Thymus (tissue), 11 donors: ENCODE measurements around the gene CAMTA1. TPM values are rescaled to one million over a fixed set of nuclear protein-coding genes. Genes with fewer than 3 reads are reported as not detected.

Experiments used
- DNase-seq, 9 donors: peaks; one replicate each; pipeline ENCODE4 v3.0.0-alpha.2; 2013; ENCODE audit warnings: low spot score in 9 of 9, low read depth in 6 of 9, missing footprints in 1 of 9
- H3K27ac ChIP-seq, 2 donors: one replicate each; pipeline ENCODE4 v1.5.1; 2013; ENCODE audit warnings: control low read depth in 1 of 2, low read depth in 1 of 2, low read length in 1 of 2, mild to moderate bottlenecking in 1 of 2, moderate library complexity in 1 of 2
- H3K27me3 ChIP-seq, 2 donors: one replicate each; pipeline ENCODE4 v1.5.1; 2013; ENCODE audit warnings: low read length in 1 of 2; ENCODE audit not compliant: control insufficient read depth in 2 of 2, insufficient read depth in 1 of 2
- H3K36me3 ChIP-seq, 2 donors: one replicate each; pipeline ENCODE4 v1.5.1; 2013; ENCODE audit warnings: low read length in 1 of 2, mild to moderate bottlenecking in 1 of 2, moderate library complexity in 1 of 2; ENCODE audit not compliant: control insufficient read depth in 2 of 2, insufficient read depth in 2 of 2
- H3K4me1 ChIP-seq, 2 donors: one replicate each; pipeline ENCODE4 v1.5.1; 2013; ENCODE audit warnings: low read length in 2 of 2; ENCODE audit not compliant: control insufficient read depth in 2 of 2, insufficient read depth in 2 of 2
- H3K4me3 ChIP-seq, 2 donors: one replicate each; pipeline ENCODE4 v1.5.1; 2013; ENCODE audit warnings: low read length in 2 of 2, control low read depth in 1 of 2, mild to moderate bottlenecking in 1 of 2
- H3K9me3 ChIP-seq, 2 donors: one replicate each; pipeline ENCODE4 v1.5.1; 2013; ENCODE audit warnings: low read length in 1 of 2, mild to moderate bottlenecking in 1 of 2; ENCODE audit not compliant: control insufficient read depth in 2 of 2, insufficient read depth in 1 of 2
- WGBS: extraction: QIAGEN DNeasy Blood & Tissue Kit; methylation state at CpG from one replicate; pipeline ENCODE4 v1.1.7; 2013; 5-methylcytosine and 5-hydroxymethylcytosine counted together
- polyA plus RNA-seq: library from polyadenylated mRNA; stranded (reverse); fragments of 200-250 nt; gene quantifications from one replicate; pipeline ENCODE4 v1.2.3, GENCODE V29; 2013
- total RNA-seq: library from RNA; stranded (reverse); fragments of 120-200 nt; gene quantifications from one replicate; pipeline ENCODE4 v1.2.4, GENCODE V29; 2013
- donor health status: healthy.

Gene CAMTA1
- total and polyA plus RNA-seq, 2 donors = 32.0 to 158 TPM

DNA sequence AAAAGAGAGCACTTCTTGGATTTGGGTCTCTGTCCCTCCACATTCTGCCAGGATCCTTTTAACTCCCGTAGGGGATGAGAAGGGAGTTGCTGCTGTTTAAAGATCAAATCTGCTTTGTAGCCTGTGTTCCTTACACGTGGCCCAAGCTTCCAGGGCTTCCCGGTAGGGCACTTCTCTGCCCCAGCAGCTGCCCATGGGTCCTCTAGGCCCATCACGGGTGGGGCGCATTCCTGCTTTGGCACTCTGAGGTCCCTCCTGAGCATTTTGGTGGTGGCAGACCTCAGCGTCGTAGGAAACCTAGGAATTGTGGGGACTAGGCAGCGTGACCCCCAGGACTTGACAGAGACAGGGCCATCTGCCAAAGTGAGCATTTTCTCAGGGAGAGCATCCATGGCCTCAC, 565.5 kb downstream of the CAMTA1 start:
- no peak for DNase-seq
- Histone ChIP-seq H3K4me1 (no peaks in the 10 kb centered on the region), H3K27me3 (no peaks in the 10 kb centered on the region), H3K27ac (no peak overlapping the region), H3K36me3 (no peaks in the 10 kb centered on the region), H3K4me3 (no peak overlapping the region), H3K9me3 (no peaks in the 10 kb centered on the region)
- WGBS = 92% methylated on average over 8 of the region's 8 CpGs

DNA sequence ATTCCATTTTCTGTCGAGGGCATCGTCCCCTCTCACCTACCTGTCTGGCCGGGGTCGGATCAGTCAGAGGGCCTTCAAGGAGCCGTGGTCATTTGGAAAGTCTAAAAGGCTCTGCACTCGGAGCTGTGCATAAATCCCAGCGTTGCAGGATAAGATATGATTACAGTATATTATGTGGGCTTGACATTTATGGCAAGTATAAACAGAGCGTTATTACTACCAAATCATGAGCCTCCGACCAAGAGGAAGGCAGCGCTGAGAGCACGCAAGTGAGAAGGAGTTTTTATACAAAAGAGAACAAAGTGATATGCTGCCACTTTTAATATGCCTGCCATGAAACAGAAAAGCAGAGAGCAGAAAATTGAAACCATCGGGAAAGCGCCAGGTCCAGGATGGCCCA, 566.4 kb downstream of the CAMTA1 start:
- 95% methylated on average over 13 of the region's 13 CpGs for WGBS
- no peak for DNase-seq

DNA sequence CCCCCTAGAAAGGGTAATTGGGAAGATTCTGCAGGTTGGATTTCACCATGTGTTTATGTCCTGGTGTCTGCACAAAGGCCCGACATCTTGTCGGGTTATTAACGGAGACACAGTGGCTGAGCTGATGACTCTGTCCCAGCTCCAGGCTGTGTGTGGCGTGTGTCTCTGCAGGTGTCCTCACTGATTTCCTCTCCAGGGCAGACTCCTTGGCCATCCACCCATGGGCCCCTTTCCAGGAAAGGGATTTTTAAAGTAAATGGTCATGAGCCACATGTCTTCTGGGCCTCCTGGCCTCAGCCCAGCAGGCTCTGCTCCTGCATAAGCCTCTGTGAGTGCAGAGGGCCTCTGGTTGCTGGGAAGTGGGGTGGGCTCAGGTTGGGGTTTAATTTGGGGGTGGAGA, 567.1 kb downstream of the CAMTA1 start:
- no peak for DNase-seq
- no peaks in the 10 kb centered on the region for H3K4me1 ChIP-seq
- no peaks in the 10 kb centered on the region for H3K36me3 ChIP-seq
- H3K9me3 ChIP-seq = no peaks in the 10 kb centered on the region
- H3K27me3 ChIP-seq = no peaks in the 10 kb centered on the region
- H3K27ac ChIP-seq = no peak overlapping the region
- WGBS = 94% methylated on average over 4 of the region's 4 CpGs
- no peak overlapping the region for H3K4me3 ChIP-seq

More for the DNA sequence above, 566.4 kb downstream of the CAMTA1 start:
- Histone ChIP-seq H3K27ac (no peak overlapping the region), H3K4me1 (no peaks in the 10 kb centered on the region), H3K36me3 (no peaks in the 10 kb centered on the region), H3K9me3 (no peaks in the 10 kb centered on the region), H3K27me3 (no peaks in the 10 kb centered on the region), H3K4me3 (no peak overlapping the region)

DNA sequence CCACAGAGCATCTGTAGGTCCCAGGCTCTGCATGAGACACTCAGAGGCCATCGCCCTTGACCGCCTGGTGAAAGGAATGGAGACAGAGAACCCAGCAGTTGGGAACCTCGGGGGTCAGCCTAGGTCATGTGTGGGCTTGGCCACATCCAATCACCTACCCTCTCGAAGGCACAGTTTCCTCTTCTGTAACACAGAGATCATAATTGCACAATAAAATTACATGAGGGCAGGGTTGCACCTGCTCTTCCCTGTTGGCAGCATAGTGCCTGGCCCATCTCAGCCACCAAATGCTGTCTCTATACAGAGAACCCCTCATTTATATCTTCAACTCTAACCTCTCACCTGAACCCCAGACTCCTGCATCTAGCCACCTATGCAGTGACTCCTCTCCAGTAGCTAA, 567.7 kb downstream of the CAMTA1 start:
- no peak overlapping the region for H3K4me3 ChIP-seq
- no peak for DNase-seq
- WGBS = 92% methylated on average over 4 of the region's 4 CpGs
- H3K4me1 ChIP-seq = no peaks in the 10 kb centered on the region
- no peaks in the 10 kb centered on the region for H3K27me3 ChIP-seq
- H3K36me3 ChIP-seq = no peaks in the 10 kb centered on the region
- no peaks in the 10 kb centered on the region for H3K9me3 ChIP-seq
- H3K27ac ChIP-seq = no peak overlapping the region

DNA sequence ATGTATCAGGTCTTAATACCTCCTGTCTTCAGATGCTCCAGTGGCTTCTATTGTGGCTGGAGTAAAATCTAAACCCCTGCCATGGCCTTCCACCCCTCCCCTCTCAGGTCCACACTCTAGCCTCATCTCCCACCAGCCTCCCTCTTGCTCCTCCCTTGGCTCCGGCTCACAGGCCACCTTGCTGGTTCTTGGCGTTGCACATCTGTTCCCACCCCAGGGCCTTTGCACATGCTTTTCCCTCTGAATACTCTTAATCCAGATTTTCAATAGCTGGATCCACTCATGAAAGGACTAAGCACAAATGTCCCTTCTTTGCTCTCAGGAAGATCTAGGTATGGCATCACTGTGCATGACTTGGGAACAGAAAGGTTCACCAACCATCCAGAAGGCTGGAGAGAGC, 570.4 kb downstream of the CAMTA1 start:
- no peaks in the 10 kb centered on the region for H3K36me3 ChIP-seq
- H3K27me3 ChIP-seq = no peaks in the 10 kb centered on the region
- no peak for DNase-seq
- H3K27ac ChIP-seq = no peak overlapping the region
- H3K4me3 ChIP-seq = no peak overlapping the region
- no peaks in the 10 kb centered on the region for H3K4me1 ChIP-seq
- WGBS = 97% methylated on average over 2 of the region's 2 CpGs
- H3K9me3 ChIP-seq = no peaks in the 10 kb centered on the region

DNA sequence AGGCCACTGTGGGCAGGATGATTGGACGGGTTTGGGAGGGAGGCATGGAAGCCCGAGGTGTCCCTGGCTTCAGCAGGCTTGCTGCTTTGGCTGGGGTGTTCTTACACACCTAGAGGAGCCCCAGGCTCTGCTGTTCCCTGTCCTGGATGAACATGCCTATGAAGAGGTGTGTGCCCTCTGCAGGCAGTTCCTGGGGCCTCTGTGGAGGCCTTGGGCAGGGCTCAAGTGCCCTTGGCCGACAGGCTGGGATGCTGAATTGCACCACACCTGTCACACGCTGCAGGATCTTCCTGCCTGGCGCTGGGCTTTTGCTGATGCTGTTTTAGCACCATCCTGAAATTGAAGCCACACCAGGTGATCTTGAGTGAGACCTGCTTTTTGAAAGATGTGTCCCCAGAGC, 570.8 kb downstream of the CAMTA1 start:
- no peak overlapping the region for H3K27ac ChIP-seq
- no peaks in the 10 kb centered on the region for H3K27me3 ChIP-seq
- no peak for DNase-seq
- no peaks in the 10 kb centered on the region for H3K4me1 ChIP-seq
- H3K4me3 ChIP-seq = no peak overlapping the region
- no peaks in the 10 kb centered on the region for H3K36me3 ChIP-seq
- H3K9me3 ChIP-seq = no peaks in the 10 kb centered on the region
- 85% methylated on average over 5 of the region's 5 CpGs for WGBS

DNA sequence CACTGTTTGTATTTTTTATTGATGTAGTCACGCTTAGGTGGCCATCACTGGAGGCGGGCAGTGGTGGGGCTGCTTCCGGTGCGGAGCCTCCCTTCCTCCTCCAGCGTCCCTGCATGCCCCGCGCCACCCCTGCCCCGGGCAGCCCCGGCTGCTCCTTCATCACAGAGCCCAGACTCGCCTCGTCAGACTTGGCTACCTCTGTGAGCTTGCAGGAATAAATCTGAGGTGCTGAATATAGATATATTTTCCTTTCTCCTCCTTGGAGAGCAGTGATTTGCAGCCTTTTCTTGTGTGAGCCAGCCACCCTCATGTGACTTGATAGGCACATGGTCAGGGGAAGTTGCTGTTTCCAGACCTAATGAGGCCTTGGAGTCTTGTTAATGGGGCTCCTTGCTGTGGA, 573.2 kb downstream of the CAMTA1 start:
- Histone ChIP-seq H3K27ac (no peak overlapping the region), H3K4me3 (no peak overlapping the region), H3K36me3 (no peaks in the 10 kb centered on the region), H3K27me3 (no peaks in the 10 kb centered on the region), H3K9me3 (no peaks in the 10 kb centered on the region), H3K4me1 (no peaks in the 10 kb centered on the region)
- WGBS = 94% methylated on average over 11 of the region's 11 CpGs
- DNase-seq = no peak

DNA sequence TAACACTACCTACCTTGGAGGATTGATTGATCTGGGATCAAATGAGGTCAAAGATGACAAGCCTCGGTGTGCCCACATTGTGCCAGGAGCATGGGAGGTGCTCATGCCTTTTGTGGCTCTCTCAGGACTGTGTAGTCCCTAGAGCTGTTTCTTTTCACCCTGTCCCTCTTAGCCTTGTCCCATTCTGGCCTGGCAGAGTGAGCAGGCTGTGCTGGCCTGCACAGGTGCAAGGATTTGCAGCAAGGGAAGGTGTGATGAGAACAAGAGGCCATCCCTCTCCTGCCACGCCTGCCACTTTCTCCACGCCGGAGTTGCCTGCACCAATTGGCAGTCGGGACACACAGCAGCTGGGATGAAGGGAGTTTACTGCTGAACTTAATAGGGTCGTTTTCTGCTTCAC, 575.3 kb downstream of the CAMTA1 start:
- no peaks in the 10 kb centered on the region for H3K9me3 ChIP-seq

DNA sequence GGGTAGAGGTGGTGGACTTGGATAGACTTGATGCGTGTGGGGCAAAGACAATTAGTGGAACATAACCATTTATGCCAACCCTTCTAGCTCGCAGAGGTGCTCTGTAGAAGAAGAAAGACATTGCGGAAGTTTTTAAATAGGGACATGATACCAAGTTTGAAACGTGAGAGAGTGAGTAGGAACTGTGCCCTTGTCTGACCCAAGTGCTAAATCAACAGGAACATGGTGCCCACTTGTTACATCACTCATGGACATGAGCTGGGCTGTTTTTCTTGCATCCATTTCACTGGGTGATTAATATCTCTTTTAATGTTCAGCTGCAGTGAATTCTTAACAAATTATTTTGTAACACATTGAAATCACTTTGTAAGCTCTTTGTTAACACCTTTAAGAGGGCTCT, 577.7 kb downstream of the CAMTA1 start:
- WGBS = 91% methylated on average over 4 of the region's 4 CpGs
- H3K27me3 ChIP-seq = no peaks in the 10 kb centered on the region
- no peak overlapping the region for H3K27ac ChIP-seq
- H3K36me3 ChIP-seq = no peaks in the 10 kb centered on the region
- H3K9me3 ChIP-seq = peaks cover 0 to 2% of the 10 kb centered on the region in 2 donors
- no peak overlapping the region for H3K4me3 ChIP-seq
- H3K4me1 ChIP-seq = no peaks in the 10 kb centered on the region
- DNase-seq = no peak

More for the DNA sequence above, 575.3 kb downstream of the CAMTA1 start:
- Histone ChIP-seq H3K4me3 (no peak overlapping the region), H3K36me3 (no peaks in the 10 kb centered on the region), H3K27me3 (no peaks in the 10 kb centered on the region), H3K4me1 (no peaks in the 10 kb centered on the region), H3K27ac (no peak overlapping the region)
- no peak for DNase-seq
- 65% methylated on average over 6 of the region's 6 CpGs for WGBS

DNA sequence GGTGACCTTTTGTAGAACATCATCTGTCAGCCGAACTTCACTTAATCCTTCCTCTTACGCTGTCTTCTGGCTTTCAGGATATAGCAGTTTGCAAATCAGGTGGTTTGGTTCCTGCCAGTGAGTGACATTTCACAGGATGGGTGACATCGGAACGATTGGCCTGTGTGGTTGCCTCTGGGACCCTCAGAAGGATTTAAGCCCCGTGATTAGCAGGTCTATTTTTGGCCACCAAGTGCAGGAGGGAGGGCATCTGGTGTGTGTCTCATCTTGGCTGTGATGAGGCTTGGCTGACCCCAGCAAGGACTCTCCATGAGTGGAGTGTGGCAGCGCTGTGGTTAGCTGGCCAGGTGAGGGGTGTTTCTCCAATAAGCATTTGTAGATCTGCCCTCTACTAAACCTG, 578.2 kb downstream of the CAMTA1 start:
- no peaks in the 10 kb centered on the region for H3K4me1 ChIP-seq
- H3K27me3 ChIP-seq = no peaks in the 10 kb centered on the region
- H3K9me3 ChIP-seq = peaks cover 0 to 2% of the 10 kb centered on the region in 2 donors
- no peak overlapping the region for H3K27ac ChIP-seq
- 84% methylated on average over 6 of the region's 6 CpGs for WGBS
- H3K4me3 ChIP-seq = no peak overlapping the region
- DNase-seq = no peak
- H3K36me3 ChIP-seq = no peaks in the 10 kb centered on the region
